WTC11 (cell line): Measurements from ENCODE around the gene SLC41A3. TPM values are rescaled to one million over a fixed set of nuclear protein-coding genes. Genes with fewer than 3 reads are reported as not detected.
A peak's percentile ranks its signal among the peaks of the same experiment; 100 is the strongest.

Experiments
- ATAC-seq: fragments of 200-7000 bp; cut with Tn5 transposase; 2 replicates; pipeline ENCODE4 v1.10.0; 2021; ENCODE audit warnings: mild to moderate bottlenecking, moderate library complexity
- CTCF ChIA-PET: fragments of 300-600 bp; sonication (Branson Sonifier 250); formaldehyde crosslinking; loops from one replicate; lab custom pipeline; 2021; ENCODE audit warnings: antibody characterized with exemption; lab: Charles Lee
- POLR2A ChIA-PET: fragments of 350-600 bp; sonication (Branson Sonifier 250); formaldehyde crosslinking; loops from one replicate; lab custom pipeline; 2021; ENCODE audit warnings: antibody characterized with exemption; lab: Charles Lee
- DNase-seq: peaks from one replicate; pipeline ENCODE4 v3.0.0; 2021; ENCODE audit warnings: low spot score
- H3K27ac Mint-ChIP-seq: 2 replicates; pipeline ENCODE4 v1.8.0; 2021; ENCODE audit warnings: mixed read lengths
- H3K27me3 Mint-ChIP-seq: 2 replicates; pipeline ENCODE4 v1.8.0; 2021; ENCODE audit warnings: low read depth, mild to moderate bottlenecking, moderate library complexity, mixed read lengths
- H3K36me3 Mint-ChIP-seq: 2 replicates; pipeline ENCODE4 v1.8.0; 2021; ENCODE audit warnings: mixed read lengths
- H3K4me1 Mint-ChIP-seq: 2 replicates; pipeline ENCODE4 v1.8.0; 2022; ENCODE audit warnings: mixed read lengths
- H3K4me3 Mint-ChIP-seq: 2 replicates; pipeline ENCODE4 v1.8.0; 2021; ENCODE audit warnings: mild to moderate bottlenecking, moderate library complexity, mixed read lengths
- H3K9me3 Mint-ChIP-seq: 2 replicates; pipeline ENCODE4 v1.8.0; 2021; ENCODE audit warnings: mixed read lengths
- AR ChIP-seq: fragments of 250-450 bp; sonication (Bioruptor Pico); IDR thresholded peaks from 2 replicates; pipeline ENCODE4 v1.9.0; 2021; ENCODE audit warnings: mild to moderate bottlenecking
- GRHL2 ChIP-seq: fragments of 250-450 bp; sonication (Bioruptor Pico); IDR thresholded peaks from 2 replicates; pipeline ENCODE4 v1.8.0; 2022; ENCODE audit warnings: mild to moderate bottlenecking, moderate library complexity; ENCODE audit not compliant: insufficient replicate concordance, severe bottlenecking
- MAX ChIP-seq: sonication (generic); formaldehyde crosslinking; IDR thresholded peaks from 2 replicates; pipeline ENCODE4 v1.8.0; 2022; ENCODE audit warnings: mild to moderate bottlenecking, missing genetic modification reagents
- MXD4 ChIP-seq: fragments of 250-450 bp; sonication (Bioruptor Pico); IDR thresholded peaks from 2 replicates; pipeline ENCODE4 v1.8.0; 2021; ENCODE audit warnings: mild to moderate bottlenecking, moderate library complexity, borderline replicate concordance
- NR3C1 ChIP-seq: sonication (generic); formaldehyde crosslinking; conservative IDR thresholded peaks from 2 replicates; pipeline ENCODE4 v1.8.1; 2023; ENCODE audit warnings: low read depth, mild to moderate bottlenecking, missing genetic modification reagents
- SP1 ChIP-seq: sonication (generic); formaldehyde crosslinking; conservative IDR thresholded peaks from 2 replicates; pipeline ENCODE4 v1.8.1; 2022; ENCODE audit warnings: missing genetic modification reagents
- TEAD1 ChIP-seq: sonication (generic); formaldehyde crosslinking; IDR thresholded peaks from 2 replicates; pipeline ENCODE4 v1.8.0; 2022; ENCODE audit warnings: mild to moderate bottlenecking, missing genetic modification reagents
- TEAD4 ChIP-seq: sonication (generic); formaldehyde crosslinking; IDR thresholded peaks from 2 replicates; pipeline ENCODE4 v1.8.0; 2022; ENCODE audit warnings: mild to moderate bottlenecking, missing genetic modification reagents
- TP53 ChIP-seq: sonication (generic); formaldehyde crosslinking; IDR thresholded peaks from 2 replicates; pipeline ENCODE4 v1.8.1; 2023; ENCODE audit warnings: mild to moderate bottlenecking, missing genetic modification reagents
- USF1 ChIP-seq: sonication (generic); formaldehyde crosslinking; IDR thresholded peaks from 2 replicates; pipeline ENCODE4 v1.8.0; 2022; ENCODE audit warnings: mild to moderate bottlenecking, missing genetic modification reagents
- ZMAT4 ChIP-seq: fragments of 250-450 bp; sonication (Bioruptor Pico); IDR thresholded peaks from 2 replicates; pipeline ENCODE4 v1.9.0; 2021; ENCODE audit warnings: mild to moderate bottlenecking
- ZNF317 ChIP-seq: sonication (generic); formaldehyde crosslinking; IDR thresholded peaks from 2 replicates; pipeline ENCODE4 v1.8.1; 2023; ENCODE audit warnings: low read depth, mild to moderate bottlenecking, moderate library complexity, missing genetic modification reagents, borderline replicate concordance
- ZNF396 ChIP-seq: fragments of 250-450 bp; sonication (Bioruptor Pico); IDR thresholded peaks from 2 replicates; pipeline ENCODE4 v1.8.0; 2021; ENCODE audit warnings: mild to moderate bottlenecking, moderate library complexity, borderline replicate concordance
- ZNF416 ChIP-seq: fragments of 250-450 bp; sonication (Bioruptor Pico); IDR thresholded peaks from 2 replicates; pipeline ENCODE4 v1.9.0; 2021; ENCODE audit warnings: mild to moderate bottlenecking, inconsistent platforms
- ZNF512 ChIP-seq: sonication (generic); formaldehyde crosslinking; IDR thresholded peaks from 2 replicates; pipeline ENCODE4 v1.8.1; 2022; ENCODE audit warnings: missing genetic modification reagents, borderline replicate concordance
- ZNF532 ChIP-seq: fragments of 250-450 bp; sonication (Bioruptor Pico); IDR thresholded peaks from 2 replicates; pipeline ENCODE4 v1.9.0; 2021; ENCODE audit warnings: mild to moderate bottlenecking, borderline replicate concordance
- total RNA-seq: library from RNA; stranded (reverse); gene quantifications from 3 replicates; pipeline ENCODE4 v1.2.3, GENCODE V29; 2021

Gene SLC41A3
- total RNA-seq, 1 experiment from 2014 or later = 28.4 TPM

- TF ChIP-seq AR (CRISPR knock-in tag) (no peak), MXD4 (CRISPR knock-in tag) (no peak), SP1 (CRISPR knock-in tag) (no peak), TEAD4 (CRISPR knock-in tag) (no peak)
- TF ChIP-seq, all 79 proteins: peak for 0
Measured at GRCh38 chr3:126130981-126131745, 47.2 kb upstream of the SLC41A3 start (continued).

- no peak for TF ChIP-seq ZNF396 (CRISPR knock-in tag)
- no peak for TF ChIP-seq ZNF512 (CRISPR knock-in tag)
- TF ChIP-seq GRHL2 (CRISPR knock-in tag) = no peak
- no peak for TF ChIP-seq TEAD1
- TF ChIP-seq NR3C1 (CRISPR knock-in tag) = no peak
- Mint-ChIP-seq H3K27me3 (peaks cover 20% of the 10 kb centered on the region), H3K9me3 (no peaks in the 10 kb centered on the region), H3K36me3 (no peaks in the 10 kb centered on the region), H3K27ac (no peak overlapping the region), H3K4me1 (peaks cover 22% of the 10 kb centered on the region), H3K4me3 (no peak overlapping the region)
- ChIA-PET CTCF (interaction anchor here (1.2 kb wide), 1 partner anchor 27 kb away, joined by 5 read pairs; no protein-coding TSS in a partner anchor), POLR2A (interaction anchor here (0.6 kb wide), 1 partner anchor 28 kb away, joined by 4 read pairs; no protein-coding TSS in a partner anchor)
- ATAC-seq (no peak), DNase-seq (no peak)
Measured at GRCh38 chr3:126130081-126130855, 46.3 kb upstream of the SLC41A3 start.

- Mint-ChIP-seq H3K27me3 (peaks cover 13% of the 10 kb centered on the region), H3K36me3 (no peaks in the 10 kb centered on the region), H3K27ac (no peak overlapping the region), H3K4me1 (peaks cover 21% of the 10 kb centered on the region), H3K4me3 (no peak overlapping the region), H3K9me3 (no peaks in the 10 kb centered on the region)
- no peak for ATAC-seq
- POLR2A ChIA-PET = no interaction called here
- peak; percentile 8 for DNase-seq
- CTCF ChIA-PET = no interaction called here
- no peak for TF ChIP-seq MAX
- TF ChIP-seq ZMAT4 (CRISPR knock-in tag) = no peak
- TF ChIP-seq USF1 (CRISPR knock-in tag) = no peak
- TF ChIP-seq ZNF416 (CRISPR knock-in tag) = no peak
- no peak for TF ChIP-seq TP53 (CRISPR knock-in tag)
- no peak for TF ChIP-seq ZNF317 (CRISPR knock-in tag)
- TF ChIP-seq AR (CRISPR knock-in tag) = no peak
- TF ChIP-seq ZNF396 (CRISPR knock-in tag) = no peak
- no peak for TF ChIP-seq ZNF532
Measured at GRCh38 chr3:126129398-126129891, 45.5 kb upstream of the SLC41A3 start.
